ENCODE measurements around the gene HOXA5.

HOXA5 gene

DNA sequence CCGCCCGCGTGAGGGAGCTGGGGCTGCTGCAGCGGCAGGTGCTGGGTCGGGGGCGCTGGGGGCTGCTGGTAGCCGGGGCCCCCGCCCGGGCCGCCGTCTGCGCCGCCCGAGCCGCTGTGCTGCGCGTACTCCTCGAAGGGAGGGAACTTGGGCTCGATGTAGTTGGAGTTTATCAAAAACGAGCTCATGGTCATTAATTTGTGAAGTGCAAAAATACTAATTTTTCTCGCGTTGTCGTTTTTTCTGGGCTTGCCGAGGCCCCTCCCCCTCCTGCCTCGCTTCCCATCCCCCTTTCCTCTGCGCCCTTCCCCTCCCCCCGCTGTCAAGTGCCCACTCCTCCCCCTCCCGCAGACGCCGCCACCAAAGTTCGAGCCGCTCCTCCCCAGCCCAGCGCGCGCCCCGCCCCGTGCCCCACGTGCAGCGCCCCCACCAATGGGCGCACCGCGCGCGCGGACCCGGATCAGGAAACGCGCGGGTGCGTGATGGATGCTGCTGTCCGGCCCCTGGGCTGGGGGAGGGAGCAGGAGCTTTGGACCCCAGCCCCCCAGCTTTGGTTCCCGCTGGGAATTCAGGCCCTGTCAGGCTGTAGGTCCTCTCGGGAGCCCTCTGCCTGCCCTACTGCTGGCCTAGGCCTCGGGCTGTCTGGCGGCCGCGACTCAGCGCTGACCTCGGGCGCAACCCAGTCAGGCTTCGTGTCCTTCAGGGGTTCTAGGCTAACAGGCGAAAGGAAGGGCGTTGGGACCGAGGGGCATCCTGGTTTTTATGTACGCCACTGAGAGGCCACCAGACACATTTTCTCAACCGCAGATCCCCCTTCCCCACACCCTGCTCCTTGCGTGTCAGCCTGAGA lies 12.7 kb downstream of the HOXA5 start, which contains the start of gene HOXA4:
TSS of gene HOXA4 (minus strand) at position 218 of the 850 bp plus-strand sequence. CDS start at position 194, 24 bp downstream.
- Histone ChIP-seq H3K36me3 (ENCODE audit: control insufficient read depth in 2 of 2, insufficient read depth in 1 of 2, low read length in 2 of 2) (peaks cover 5 to 12% of the 10 kb centered on the region in 2 experiments; a peak in 1 of 3 replicates), H3K4me3 (ENCODE audit: low read depth, low read length) (peak within 1 kb of the TSS; percentile 52), H3K4me1 (ENCODE audit: control insufficient read depth, insufficient read depth, low read length) (peaks cover 78% of the 10 kb centered on the region), H3K9me3 (ENCODE audit: control insufficient read depth, insufficient read depth, low read depth, low read length) (no peaks in the 10 kb centered on the region), H3K27ac (ENCODE audit: extremely low read depth, low read depth, low read length) (peak within 1 kb of the TSS; percentile 100)
- ChIA-PET POLR2A (interaction anchor here (1.1 to 2.2 kb wide), 11 partner anchors 11 to 273 kb away, joined by 3 to 29 read pairs (median 6); partner anchors contain the start of genes HOXA1, HOXA5, HOXA7 and SKAP2), CTCF (interaction anchor here (0.7 to 2.7 kb wide), 12 partner anchors 9 to 923 kb away, joined by 3 to 12 read pairs (median 5); partner anchors contain the start of genes HOXA5 and HOXA6)
- TF ChIP-seq ZFP37 (tag by site-specific recombination; IDR thresholded peaks at IDR 0.05) (peak; percentile 75; the same call in 1 of the 2 replicates), KLF8 (tag by site-specific recombination; IDR thresholded peaks at IDR 0.05) (peak; percentile 73; the same call in 1 of the 2 replicates), ZBTB8A (tag by site-specific recombination; IDR thresholded peaks at IDR 0.05) (peak; percentile 98), WT1 (tag by site-specific recombination; IDR thresholded peaks at IDR 0.05) (0 out of 2 replicates have a peak, but pooled peaks have one; percentile 32), SETDB1 (IDR thresholded peaks at IDR 0.05; ENCODE audit: insufficient read length, low read length) (no peak), ZNF843 (tag by site-specific recombination; IDR thresholded peaks at IDR 0.05) (peak; percentile 52), SP3 (tag by site-specific recombination; IDR thresholded peaks at IDR 0.05) (peak; percentile 72), ZNF596 (tag by site-specific recombination; IDR thresholded peaks at IDR 0.05) (0 out of 2 replicates have a peak, but pooled peaks have one; percentile 6), ZNF585B (tag by site-specific recombination; IDR thresholded peaks at IDR 0.05) (no peak), ZFHX2 (tag by site-specific recombination; conservative IDR thresholded peaks at IDR 0.05) (peak; percentile 35; the same call in 1 of the 2 replicates), PRDM1 (tag by site-specific recombination; IDR thresholded peaks at IDR 0.05) (no peak), SP2 (tag by site-specific recombination; IDR thresholded peaks at IDR 0.05) (peak; percentile 85), KLF9 (tag by site-specific recombination; IDR thresholded peaks at IDR 0.05; ENCODE audit: low read depth) (peak; percentile 68), ZNF121 (tag by site-specific recombination; IDR thresholded peaks at IDR 0.05) (no peak), TCF7L2 (IDR thresholded peaks at IDR 0.05; ENCODE audit: borderline replicate concordance, low read depth, low read length) (no peak), ZNF155 (tag by site-specific recombination; IDR thresholded peaks at IDR 0.05) (no peak), MZF1 (tag by site-specific recombination; IDR thresholded peaks at IDR 0.05; ENCODE audit: borderline replicate concordance) (peak; percentile 92), TRIM28 (IDR thresholded peaks at IDR 0.05; ENCODE audit: borderline replicate concordance, low read length) (no peak), KLF10 (tag by site-specific recombination; IDR thresholded peaks at IDR 0.05) (peak; percentile 56; the same call in 1 of the 2 replicates), OSR2 (tag by site-specific recombination; IDR thresholded peaks at IDR 0.05) (peak; percentile 70), ZNF211 (tag by site-specific recombination; IDR thresholded peaks at IDR 0.05; ENCODE audit: low read depth) (no peak), ZBTB48 (tag by site-specific recombination; IDR thresholded peaks at IDR 0.05) (peak; percentile 90), GLIS2 (tag by site-specific recombination; IDR thresholded peaks at IDR 0.05) (peak; percentile 94), ZBTB1 (tag by site-specific recombination; IDR thresholded peaks at IDR 0.05) (peak; percentile 64; the same call in 1 of the 2 replicates), YY1 (tag by site-specific recombination; IDR thresholded peaks at IDR 0.05) (0 out of 2 replicates have a peak, but pooled peaks have one; percentile 36), ZBTB20 (tag by site-specific recombination; IDR thresholded peaks at IDR 0.05) (peak; percentile 65; the same call in 1 of the 2 replicates), FEZF1 (tag by site-specific recombination; IDR thresholded peaks at IDR 0.05) (0 out of 2 replicates have a peak, but pooled peaks have one; percentile 26), ZNF660 (tag by site-specific recombination; IDR thresholded peaks at IDR 0.05) (peak; percentile 22; the same call in 1 of the 2 replicates), ZBTB21 (tag by site-specific recombination; IDR thresholded peaks at IDR 0.05) (no peak), ZNF549 (tag by site-specific recombination; IDR thresholded peaks at IDR 0.05) (no peak), ZBTB7A (tag by site-specific recombination; IDR thresholded peaks at IDR 0.05; ENCODE audit: low read depth) (no peak)
- TF ChIP-seq, protein P1, sequence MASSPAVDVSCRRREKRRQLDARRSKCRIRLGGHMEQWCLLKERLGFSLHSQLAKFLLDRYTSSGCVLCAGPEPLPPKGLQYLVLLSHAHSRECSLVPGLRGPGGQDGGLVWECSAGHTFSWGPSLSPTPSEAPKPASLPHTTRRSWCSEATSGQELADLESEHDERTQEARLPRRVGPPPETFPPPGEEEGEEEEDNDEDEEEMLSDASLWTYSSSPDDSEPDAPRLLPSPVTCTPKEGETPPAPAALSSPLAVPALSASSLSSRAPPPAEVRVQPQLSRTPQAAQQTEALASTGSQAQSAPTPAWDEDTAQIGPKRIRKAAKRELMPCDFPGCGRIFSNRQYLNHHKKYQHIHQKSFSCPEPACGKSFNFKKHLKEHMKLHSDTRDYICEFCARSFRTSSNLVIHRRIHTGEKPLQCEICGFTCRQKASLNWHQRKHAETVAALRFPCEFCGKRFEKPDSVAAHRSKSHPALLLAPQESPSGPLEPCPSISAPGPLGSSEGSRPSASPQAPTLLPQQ (tag by site-specific recombination; IDR thresholded peaks at IDR 0.05), result peak; percentile 54
- TF ChIP-seq, protein P2, sequence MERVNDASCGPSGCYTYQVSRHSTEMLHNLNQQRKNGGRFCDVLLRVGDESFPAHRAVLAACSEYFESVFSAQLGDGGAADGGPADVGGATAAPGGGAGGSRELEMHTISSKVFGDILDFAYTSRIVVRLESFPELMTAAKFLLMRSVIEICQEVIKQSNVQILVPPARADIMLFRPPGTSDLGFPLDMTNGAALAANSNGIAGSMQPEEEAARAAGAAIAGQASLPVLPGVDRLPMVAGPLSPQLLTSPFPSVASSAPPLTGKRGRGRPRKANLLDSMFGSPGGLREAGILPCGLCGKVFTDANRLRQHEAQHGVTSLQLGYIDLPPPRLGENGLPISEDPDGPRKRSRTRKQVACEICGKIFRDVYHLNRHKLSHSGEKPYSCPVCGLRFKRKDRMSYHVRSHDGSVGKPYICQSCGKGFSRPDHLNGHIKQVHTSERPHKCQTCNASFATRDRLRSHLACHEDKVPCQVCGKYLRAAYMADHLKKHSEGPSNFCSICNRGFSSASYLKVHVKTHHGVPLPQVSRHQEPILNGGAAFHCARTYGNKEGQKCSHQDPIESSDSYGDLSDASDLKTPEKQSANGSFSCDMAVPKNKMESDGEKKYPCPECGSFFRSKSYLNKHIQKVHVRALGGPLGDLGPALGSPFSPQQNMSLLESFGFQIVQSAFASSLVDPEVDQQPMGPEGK (tag by site-specific recombination; IDR thresholded peaks at IDR 0.05), result peak; percentile 98
- TF ChIP-seq, protein P3, sequence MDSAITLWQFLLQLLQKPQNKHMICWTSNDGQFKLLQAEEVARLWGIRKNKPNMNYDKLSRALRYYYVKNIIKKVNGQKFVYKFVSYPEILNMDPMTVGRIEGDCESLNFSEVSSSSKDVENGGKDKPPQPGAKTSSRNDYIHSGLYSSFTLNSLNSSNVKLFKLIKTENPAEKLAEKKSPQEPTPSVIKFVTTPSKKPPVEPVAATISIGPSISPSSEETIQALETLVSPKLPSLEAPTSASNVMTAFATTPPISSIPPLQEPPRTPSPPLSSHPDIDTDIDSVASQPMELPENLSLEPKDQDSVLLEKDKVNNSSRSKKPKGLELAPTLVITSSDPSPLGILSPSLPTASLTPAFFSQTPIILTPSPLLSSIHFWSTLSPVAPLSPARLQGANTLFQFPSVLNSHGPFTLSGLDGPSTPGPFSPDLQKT (IDR thresholded peaks at IDR 0.05; ENCODE audit: borderline replicate concordance, low read depth, low read length), result no peak
